Stomach (tissue), 9 donors: ENCODE data around the gene HECW1. TPM values are rescaled to one million over a fixed set of nuclear protein-coding genes. Genes with fewer than 3 reads are reported as not detected.

Experiments used
- DNase-seq, 2 donors: peaks; one replicate each; pipeline versions ENCODE4 v3.0.0 to v3.0.0-alpha.2; 2013 to 2019
- H3K27ac ChIP-seq, 5 donors: fragments of 200-600 bp in 4 of 5; sonication (generic) in 4 of 5; one replicate each; pipeline ENCODE4 v1.5.1; 2013 to 2019; ENCODE audit warnings: mild to moderate bottlenecking in 1 of 5, moderate library complexity in 1 of 5
- H3K27me3 ChIP-seq, 3 donors: fragments of 200-600 bp; sonication (generic); one replicate each; pipeline ENCODE4 v1.5.1; 2017 to 2019; ENCODE audit warnings: mixed run types in 1 of 3
- H3K36me3 ChIP-seq, 4 donors: fragments of 200-600 bp; sonication (generic); 1 replicate in 3 of 4; 2 replicates in 1 of 4; pipeline ENCODE4 v1.5.1; 2016 to 2019
- H3K4me1 ChIP-seq, 4 donors: fragments of 200-600 bp; sonication (generic); one replicate each; pipeline ENCODE4 v1.5.1; 2016 to 2019
- H3K4me3 ChIP-seq, 4 donors: fragments of 200-600 bp; sonication (generic) in 3 of 4; one replicate each; pipeline ENCODE4 v1.5.1; 2016 to 2019; ENCODE audit warnings: mild to moderate bottlenecking in 1 of 4
- H3K9me3 ChIP-seq, 4 donors: fragments of 200-600 bp; sonication (generic); one replicate each; pipeline ENCODE4 v1.5.1; 2016 to 2019
- CTCF ChIP-seq, 7 experiments: fragments of 450-650 bp in 4 of 7; fragments of 200-600 bp in 3 of 7; sonication (generic) in 3 of 7; IDR thresholded peaks; one replicate each; pipeline ENCODE4 v1.5.1; 2016 to 2019; ENCODE audit warnings: antibody characterized with exemption in 7 of 7, control low read depth in 2 of 7, mild to moderate bottlenecking in 1 of 7
- EP300 ChIP-seq: sonication (generic); formaldehyde crosslinking; IDR thresholded peaks from one replicate; pipeline ENCODE4 v1.6.1; 2017; ENCODE audit warnings: antibody characterized with exemption
- POLR2A ChIP-seq, 4 donors: fragments of 450-650 bp; IDR thresholded peaks; one replicate each; pipeline ENCODE4 v1.6.1; 2016; ENCODE audit warnings: antibody characterized with exemption in 4 of 4, control low read depth in 2 of 4, mild to moderate bottlenecking in 1 of 4, moderate library complexity in 1 of 4
- POLR2AphosphoS5 ChIP-seq, 3 donors: sonication (generic); formaldehyde crosslinking; IDR thresholded peaks; one replicate each; pipeline ENCODE4 v1.6.1; 2016; ENCODE audit warnings: antibody characterized with exemption in 3 of 3
- WGBS, 5 donors: extraction: QIAGEN DNeasy Blood & Tissue Kit in 3 of 5; methylation state at CpG; one replicate each; pipeline versions ENCODE4 v1.1.5 to v1.1.7; 2013 to 2018; 5-methylcytosine and 5-hydroxymethylcytosine counted together
- intact Hi-C: fragments of 100-400 bp; cut with DNase I; formaldehyde crosslinking; loops from one replicate; pipeline ENCODE4 v1.15.1; 2023; ENCODE audit warnings: low total_unique reads
- polyA plus RNA-seq, 3 donors: library from polyadenylated mRNA; stranded (reverse); fragments of 200-250 nt; gene quantifications; one replicate each; pipeline ENCODE4 v1.2.3, GENCODE V29; 2013
- total RNA-seq, 5 donors: library from RNA; depleted of rRNA; stranded (reverse); fragments of >200 nt; gene quantifications; one replicate each; pipeline versions ENCODE4 v1.1.0 to v1.2.3, GENCODE V29; 2014 to 2016
- donor health status: healthy with polysubstance abuse.
- donor health status: Bipolar disorder and iron deficiency.
- donor health status: healthy.

Gene HECW1
- total and polyA plus RNA-seq, 8 donors = 0.29 to 11.1 (median 1.4) TPM; not detected in 1

- no peaks in the 10 kb centered on the region for H3K36me3 ChIP-seq
- H3K4me1 ChIP-seq = no peaks in the 10 kb centered on the region
- no peak for DNase-seq
- no peak overlapping the region for H3K4me3 ChIP-seq
- peaks cover 0 to 5% (median 0%) of the 10 kb centered on the region in 3 donors for H3K27me3 ChIP-seq
- intact Hi-C loops = no loop called here
- H3K27ac ChIP-seq = no peak overlapping the region
- 80 to 89% (median 82%) methylated on average over 2 of the region's 2 CpGs for WGBS, 5 donors
- no peaks in the 10 kb centered on the region for H3K9me3 ChIP-seq
- TF ChIP-seq EP300 (no peak), POLR2AphosphoS5 (IDR thresholded peaks at IDR 0.05) (no peak), POLR2A (IDR thresholded peaks at IDR 0.05) (no peak), CTCF (IDR thresholded peaks at IDR 0.05) (no peak)
These were observed 26.7 kb downstream of the HECW1 start for GRCh38 chr7:43139137-43139536.

DNA sequence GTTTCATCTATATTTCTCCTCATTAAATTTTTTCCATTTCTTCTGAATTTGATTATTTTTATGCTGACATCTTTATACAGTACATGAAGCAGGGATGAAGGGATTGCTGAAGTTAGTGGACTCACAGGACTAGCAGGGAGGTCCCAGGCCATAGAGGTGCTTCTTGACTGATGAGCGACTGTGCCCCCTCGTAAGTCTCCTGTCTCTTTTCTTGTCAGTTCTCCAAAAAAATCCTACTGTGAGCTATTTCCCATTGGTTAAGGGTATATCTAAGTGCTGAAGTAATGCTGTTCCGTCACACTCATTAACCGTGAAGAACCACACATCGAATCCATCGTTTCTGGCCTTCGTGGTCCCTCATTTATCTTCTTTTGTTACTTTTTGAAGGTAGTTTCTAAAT, 27.7 kb downstream of the HECW1 start:
- TF ChIP-seq POLR2AphosphoS5 (IDR thresholded peaks at IDR 0.05) = no peak

DNA sequence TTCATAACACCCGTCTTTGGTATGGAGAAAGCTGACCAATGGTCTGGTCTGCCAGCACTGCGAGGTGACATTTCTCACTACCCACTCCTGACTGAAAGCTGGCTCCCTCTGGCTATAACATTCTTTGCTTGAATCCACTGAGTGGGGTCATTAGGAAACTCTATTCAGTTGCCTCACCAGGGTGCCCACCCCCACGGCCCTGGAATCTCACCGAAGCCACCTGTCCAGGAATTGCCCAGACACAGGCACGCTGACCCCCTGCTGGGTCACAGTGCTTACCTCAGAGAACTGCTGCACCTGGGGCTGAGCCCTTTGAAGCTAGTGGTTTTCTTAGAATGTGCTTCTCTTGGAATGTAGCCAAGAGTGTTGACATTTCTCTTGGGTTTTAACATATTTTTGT, 28.6 kb downstream of the HECW1 start:
- WGBS, 5 donors = 64 to 80% (median 66%) methylated on average over 5 of the region's 5 CpGs

More for the DNA sequence above, 27.7 kb downstream of the HECW1 start:
- H3K27me3 ChIP-seq = peaks cover 0 to 9% (median 0%) of the 10 kb centered on the region in 3 donors
- H3K9me3 ChIP-seq = no peaks in the 10 kb centered on the region
- intact Hi-C loops = no loop called here
- H3K36me3 ChIP-seq = no peaks in the 10 kb centered on the region
- 93 to 95% (median 95%) methylated on average over 7 of the region's 7 CpGs for WGBS, 5 donors
- DNase-seq = no peak
- H3K4me1 ChIP-seq = no peaks in the 10 kb centered on the region
- no peak overlapping the region for H3K27ac ChIP-seq
- no peak overlapping the region for H3K4me3 ChIP-seq

GRCh38 chr7:43142703-43143102, 30.3 kb downstream of the HECW1 start:
- Histone ChIP-seq H3K4me1 (no peaks in the 10 kb centered on the region), H3K4me3 (no peak overlapping the region), H3K9me3 (no peaks in the 10 kb centered on the region), H3K27ac (no peak overlapping the region), H3K36me3 (no peaks in the 10 kb centered on the region), H3K27me3 (peaks cover 0 to 11% (median 0%) of the 10 kb centered on the region in 3 donors)
- intact Hi-C loops = no loop called here
- DNase-seq = no peak
- WGBS, 5 donors = 91 to 98% (median 96%) methylated on average over 5 of the region's 5 CpGs
- no peak for TF ChIP-seq CTCF (IDR thresholded peaks at IDR 0.05)
- TF ChIP-seq EP300 = no peak
- TF ChIP-seq POLR2A (IDR thresholded peaks at IDR 0.05) = no peak
- no peak for TF ChIP-seq POLR2AphosphoS5 (IDR thresholded peaks at IDR 0.05)

More for the DNA sequence above, 28.6 kb downstream of the HECW1 start:
- peaks cover 0 to 11% (median 0%) of the 10 kb centered on the region in 3 donors for H3K27me3 ChIP-seq
- intact Hi-C loops = no loop called here
- H3K9me3 ChIP-seq = no peaks in the 10 kb centered on the region
- no peaks in the 10 kb centered on the region for H3K36me3 ChIP-seq
- H3K27ac ChIP-seq = no peak overlapping the region
- no peaks in the 10 kb centered on the region for H3K4me1 ChIP-seq
- TF ChIP-seq POLR2AphosphoS5 (IDR thresholded peaks at IDR 0.05) (no peak), CTCF (IDR thresholded peaks at IDR 0.05) (no peak), EP300 (no peak), POLR2A (IDR thresholded peaks at IDR 0.05) (no peak)
- no peak overlapping the region for H3K4me3 ChIP-seq
- DNase-seq = no peak

DNA sequence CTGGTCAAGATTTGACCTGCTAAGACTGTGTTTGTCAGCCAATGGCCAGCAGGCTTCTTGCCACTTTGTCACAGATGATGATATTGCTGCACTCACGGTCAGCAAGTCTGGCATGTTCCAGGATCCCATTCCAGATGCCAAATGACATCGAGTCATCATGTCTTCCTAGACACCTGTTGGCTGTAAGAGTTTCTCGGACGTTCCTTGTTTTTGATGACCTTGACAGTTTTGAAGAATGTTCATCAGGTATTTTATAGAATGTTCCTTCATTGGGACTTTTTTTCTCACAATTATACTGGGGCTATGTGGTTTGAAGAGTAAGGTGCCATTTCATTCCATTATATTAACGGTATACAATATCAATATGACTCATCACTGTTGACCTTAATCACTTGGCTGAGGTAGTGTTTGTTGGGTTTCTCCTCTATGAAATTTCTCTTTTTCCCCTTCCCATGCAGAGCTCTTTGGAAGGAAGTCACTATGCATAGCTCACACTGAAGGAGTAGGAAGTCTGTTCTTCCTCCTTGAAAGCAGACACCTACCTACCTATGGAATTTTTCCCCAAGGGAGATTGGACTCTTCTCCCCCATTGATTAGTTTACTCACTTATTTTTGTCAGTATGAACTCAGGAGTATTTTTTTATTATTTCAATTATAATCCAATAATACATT, 31.6 kb downstream of the HECW1 start:
- peaks cover 0 to 11% (median 0%) of the 10 kb centered on the region in 3 donors for H3K27me3 ChIP-seq
- intact Hi-C loops = no loop called here
- no peak overlapping the region for H3K27ac ChIP-seq
- H3K9me3 ChIP-seq = no peaks in the 10 kb centered on the region
- TF ChIP-seq POLR2AphosphoS5 (IDR thresholded peaks at IDR 0.05) (no peak), CTCF (IDR thresholded peaks at IDR 0.05) (no peak), POLR2A (IDR thresholded peaks at IDR 0.05) (no peak), EP300 (no peak)
- H3K4me3 ChIP-seq = no peak overlapping the region
- H3K36me3 ChIP-seq = no peaks in the 10 kb centered on the region
- 81 to 83% (median 81%) methylated on average over 5 of the region's 5 CpGs for WGBS, 5 donors
- no peaks in the 10 kb centered on the region for H3K4me1 ChIP-seq
- no peak for DNase-seq
